PC-3 (cell line): ENCODE results near the gene SUGT1.

Source experiments
- EZH2phosphoT487 ChIP-seq: fragments of 300-600 bp; sonication (generic); IDR thresholded peaks from 2 replicates; pipeline ENCODE4 v1.6.1; 2018; ENCODE audit warnings: mild to moderate bottlenecking, antibody characterized with exemption, low read length, borderline replicate concordance
- TF ChIP-seq, protein P1 (sequence below): fragments of 300-600 bp; sonication (generic); conservative IDR thresholded peaks from 2 replicates; pipeline ENCODE4 v1.5.1; 2017; ENCODE audit warnings: antibody characterized with exemption, low read depth, mild to moderate bottlenecking, low read length

DNA sequence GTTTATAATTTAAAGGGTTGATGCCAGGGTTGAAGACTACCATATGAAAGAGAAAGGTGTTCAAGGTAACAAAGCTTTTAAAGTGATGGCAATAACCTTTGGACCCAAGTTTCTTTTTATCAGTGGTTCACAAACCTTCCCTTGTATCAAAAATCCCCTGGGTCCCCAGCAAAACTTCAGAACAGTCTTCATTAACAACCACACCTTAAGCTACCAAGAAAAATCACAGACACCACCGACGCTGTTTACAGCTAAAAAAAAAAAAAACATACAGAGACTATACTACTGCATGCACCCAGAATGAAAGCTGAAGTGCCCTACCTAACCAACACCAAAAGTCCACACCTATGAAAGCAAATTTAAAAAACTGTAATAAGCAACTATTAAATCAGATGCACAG, 73.6 kb downstream of the SUGT1 start:
- TF ChIP-seq, protein P1, sequence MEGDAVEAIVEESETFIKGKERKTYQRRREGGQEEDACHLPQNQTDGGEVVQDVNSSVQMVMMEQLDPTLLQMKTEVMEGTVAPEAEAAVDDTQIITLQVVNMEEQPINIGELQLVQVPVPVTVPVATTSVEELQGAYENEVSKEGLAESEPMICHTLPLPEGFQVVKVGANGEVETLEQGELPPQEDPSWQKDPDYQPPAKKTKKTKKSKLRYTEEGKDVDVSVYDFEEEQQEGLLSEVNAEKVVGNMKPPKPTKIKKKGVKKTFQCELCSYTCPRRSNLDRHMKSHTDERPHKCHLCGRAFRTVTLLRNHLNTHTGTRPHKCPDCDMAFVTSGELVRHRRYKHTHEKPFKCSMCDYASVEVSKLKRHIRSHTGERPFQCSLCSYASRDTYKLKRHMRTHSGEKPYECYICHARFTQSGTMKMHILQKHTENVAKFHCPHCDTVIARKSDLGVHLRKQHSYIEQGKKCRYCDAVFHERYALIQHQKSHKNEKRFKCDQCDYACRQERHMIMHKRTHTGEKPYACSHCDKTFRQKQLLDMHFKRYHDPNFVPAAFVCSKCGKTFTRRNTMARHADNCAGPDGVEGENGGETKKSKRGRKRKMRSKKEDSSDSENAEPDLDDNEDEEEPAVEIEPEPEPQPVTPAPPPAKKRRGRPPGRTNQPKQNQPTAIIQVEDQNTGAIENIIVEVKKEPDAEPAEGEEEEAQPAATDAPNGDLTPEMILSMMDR: no peak
- TF ChIP-seq EZH2phosphoT487: no peak
